ENCODE measurements around the gene MYO9B.

GRCh38 chr19:17194608-17195007 is 119.0 kb downstream of the MYO9B start:
- TF ChIP-seq CTCF (optimal IDR thresholded peaks at IDR 0.05 in 1 of 3, IDR thresholded peaks at IDR 0.05 in 1 of 3, conservative IDR thresholded peaks at IDR 0.05 in 1 of 3; ENCODE audit: extremely low read depth in 1 of 3, insufficient read depth in 2 of 3, low read length in 3 of 3) (no peak), EZH2 (IDR thresholded peaks at IDR 0.05; ENCODE audit: low read length) (no peak)
